Stimulated activated CD4-positive, alpha-beta T cell treated with anti-CD3 and anti-CD28 coated beads, Interleukin-4, amount 100 ng/mL, for 24 hours (primary cell): ENCODE results near the gene CDC6.

Experiments
- DNase-seq: peaks from one replicate; pipeline ENCODE4 v3.0.0-alpha.2; 2020

Gene CDC6

GRCh38 chr17:40312131-40312731, 24.6 kb downstream of the CDC6 start:
- DNase-seq = no peak

GRCh38 chr17:40312893-40313667, 25.4 kb downstream of the CDC6 start:
- DNase-seq = no peak

- no peak for DNase-seq
Measured at GRCh38 chr17:40313668-40314583, 26.2 kb downstream of the CDC6 start.

GRCh38 chr17:40314584-40314956, 26.9 kb downstream of the CDC6 start:
- peak; percentile 89 for DNase-seq

- DNase-seq = no peak
Measured at GRCh38 chr17:40315206-40315605, 27.5 kb downstream of the CDC6 start.

- no peak for DNase-seq
Measured at GRCh38 chr17:40315678-40316570, 28.2 kb downstream of the CDC6 start.

- no peak for DNase-seq
Measured at GRCh38 chr17:40316571-40317344, 29.1 kb downstream of the CDC6 start.

GRCh38 chr17:40317345-40317873, 29.7 kb downstream of the CDC6 start:
- DNase-seq = peak; percentile 54

- peak; percentile 92 for DNase-seq
Measured at GRCh38 chr17:40317880-40318829, 30.5 kb downstream of the CDC6 start.

- DNase-seq = no peak
Measured at GRCh38 chr17:40318830-40319391, 31.2 kb downstream of the CDC6 start.

GRCh38 chr17:40319651-40320540, 32.2 kb downstream of the CDC6 start:
- DNase-seq = peak; percentile 71

GRCh38 chr17:40320756-40321523, 33.3 kb downstream of the CDC6 start:
- no peak for DNase-seq

GRCh38 chr17:40321524-40321929, 33.8 kb downstream of the CDC6 start:
- no peak for DNase-seq

- no peak for DNase-seq
Measured at GRCh38 chr17:40321961-40322357, 34.3 kb downstream of the CDC6 start.

GRCh38 chr17:40322358-40323315, 35.0 kb downstream of the CDC6 start:
- peak; percentile 84 for DNase-seq
